H9 (cell line): Measurements from ENCODE around the gene ZNF556. TPM values are rescaled to one million over a fixed set of nuclear protein-coding genes. Genes with fewer than 3 reads are reported as not detected.

Experiments used
- DNase-seq: peaks from one replicate; pipeline ENCODE4 v3.0.0-alpha.2; 2017
- H2AFZ ChIP-seq: one replicate; pipeline ENCODE4 v1.6.1; 2013; ENCODE audit warnings: mild to moderate bottlenecking, low read length, control low read depth, moderate library complexity
- H2AK5ac ChIP-seq: 2 replicates; pipeline ENCODE4 v1.6.1; 2013; ENCODE audit warnings: low read length, control low read depth, mixed read lengths; ENCODE audit not compliant: insufficient read length
- H2BK120ac ChIP-seq: one replicate; pipeline ENCODE4 v1.6.1; 2013; ENCODE audit warnings: low read depth, mild to moderate bottlenecking, low read length, control low read depth, inconsistent platforms; ENCODE audit not compliant: poor library complexity, severe bottlenecking
- H2BK12ac ChIP-seq: 2 replicates; pipeline ENCODE4 v1.6.1; 2013; ENCODE audit warnings: low read length, control low read depth, mixed read lengths, low read depth; ENCODE audit not compliant: insufficient read length
- H2BK15ac ChIP-seq: 2 replicates; pipeline ENCODE4 v1.6.1; 2013; ENCODE audit warnings: low read depth, low read length, control low read depth
- H2BK20ac ChIP-seq: one replicate; pipeline ENCODE4 v1.6.1; 2013; ENCODE audit warnings: low read depth, mild to moderate bottlenecking, low read length, control low read depth, inconsistent platforms; ENCODE audit not compliant: poor library complexity, severe bottlenecking
- H2BK5ac ChIP-seq: 2 replicates; pipeline ENCODE4 v1.6.1; 2013; ENCODE audit warnings: low read length, control low read depth, mixed read lengths; ENCODE audit not compliant: insufficient read length
- H3K14ac ChIP-seq: 2 replicates; pipeline ENCODE4 v1.6.1; 2013; ENCODE audit warnings: low read length, control low read depth; ENCODE audit not compliant: insufficient read depth
- H3K18ac ChIP-seq: 2 replicates; pipeline ENCODE4 v1.6.1; 2013; ENCODE audit warnings: low read depth, mild to moderate bottlenecking, mixed read lengths, low read length, control low read depth; ENCODE audit not compliant: insufficient read length
- H3K23ac ChIP-seq: 2 replicates; pipeline ENCODE4 v1.6.1; 2013; ENCODE audit warnings: low read length, control low read depth, mixed read lengths, low read depth; ENCODE audit not compliant: insufficient read length
- H3K23me2 ChIP-seq: 2 replicates; pipeline ENCODE4 v1.6.1; 2013; ENCODE audit warnings: low read depth, mild to moderate bottlenecking, mixed read lengths, low read length, control low read depth; ENCODE audit not compliant: insufficient read length, poor library complexity, severe bottlenecking
- H3K27ac ChIP-seq: 2 replicates; pipeline ENCODE4 v1.5.1; 2013; ENCODE audit warnings: low read length, control low read depth, mixed read lengths, low read depth; ENCODE audit not compliant: insufficient read length
- H3K27me3 ChIP-seq: 2 replicates; pipeline ENCODE4 v1.6.1; 2013; ENCODE audit warnings: low read length, control low read depth, inconsistent platforms; ENCODE audit not compliant: insufficient read depth
- H3K4ac ChIP-seq: 2 replicates; pipeline ENCODE4 v1.6.1; 2013; ENCODE audit warnings: low read depth, mild to moderate bottlenecking, control low read depth, inconsistent platforms, low read length, moderate library complexity
- H3K4me1 ChIP-seq: 2 replicates; pipeline ENCODE4 v1.6.1; 2013; ENCODE audit warnings: low read length, control low read depth, inconsistent platforms; ENCODE audit not compliant: insufficient read depth
- H3K4me2 ChIP-seq: 2 replicates; pipeline ENCODE4 v1.6.1; 2013; ENCODE audit warnings: low read length, control low read depth, mixed read lengths; ENCODE audit not compliant: insufficient read length, insufficient read depth
- H3K56ac ChIP-seq: 2 replicates; pipeline ENCODE4 v1.6.1; 2013; ENCODE audit warnings: low read depth, mild to moderate bottlenecking, mixed read lengths, low read length, control low read depth; ENCODE audit not compliant: insufficient read length
- H3K79me1 ChIP-seq: 2 replicates; pipeline ENCODE4 v1.6.1; 2013; ENCODE audit warnings: low read depth, mild to moderate bottlenecking, moderate library complexity, low read length, control low read depth, inconsistent platforms; ENCODE audit not compliant: insufficient read depth, poor library complexity, severe bottlenecking
- H3K79me2 ChIP-seq: 2 replicates; pipeline ENCODE4 v1.6.1; 2013; ENCODE audit warnings: low read length, control low read depth, inconsistent platforms; ENCODE audit not compliant: insufficient read depth
- H3K9ac ChIP-seq: 2 replicates; pipeline ENCODE4 v1.6.1; 2013; ENCODE audit warnings: low read length, control low read depth, mixed read lengths; ENCODE audit not compliant: insufficient read length; ENCODE audit errors: extremely low read depth
- H3K9me3 ChIP-seq: one replicate; pipeline ENCODE4 v1.6.1; 2013; ENCODE audit warnings: low read depth, low read length, inconsistent platforms; ENCODE audit not compliant: control insufficient read depth
- H3T11ph ChIP-seq: one replicate; pipeline ENCODE4 v1.6.1; 2013; ENCODE audit warnings: mild to moderate bottlenecking, low read length, control low read depth, inconsistent platforms
- H4K20me1 ChIP-seq: one replicate; pipeline ENCODE4 v1.6.1; 2013; ENCODE audit not compliant: control insufficient read depth, insufficient read length, insufficient read depth
- H4K5ac ChIP-seq: 2 replicates; pipeline ENCODE4 v1.6.1; 2013; ENCODE audit warnings: low read depth, mild to moderate bottlenecking, mixed read lengths, low read length, control low read depth; ENCODE audit not compliant: insufficient read length
- H4K8ac ChIP-seq: replicated peaks from 2 replicates; pipeline ENCODE4 v1.6.1; 2013; ENCODE audit warnings: low read length, control low read depth, mixed read lengths, low read depth; ENCODE audit not compliant: insufficient read length
- H4K91ac ChIP-seq: 2 replicates; pipeline ENCODE4 v1.6.1; 2013; ENCODE audit warnings: low read depth, mild to moderate bottlenecking, moderate library complexity, mixed read lengths, low read length, control low read depth; ENCODE audit not compliant: insufficient read length
- H3K27ac Mint-ChIP-seq, 3 experiments: 2 replicates in 2 of 3; 3 replicates in 1 of 3; pipeline ENCODE4 v1.8.0; 2020 to 2021; ENCODE audit warnings: mixed read lengths in 3 of 3, mild to moderate bottlenecking in 1 of 3, moderate library complexity in 1 of 3
- H3K27me3 Mint-ChIP-seq: 2 replicates; pipeline ENCODE4 v1.8.0; 2021; ENCODE audit warnings: low read depth, mild to moderate bottlenecking, moderate library complexity, mixed read lengths
- H3K36me3 Mint-ChIP-seq, 3 experiments: 2 replicates in 2 of 3; 3 replicates in 1 of 3; pipeline ENCODE4 v1.8.0; 2020 to 2021; ENCODE audit warnings: low read depth in 3 of 3, mixed read lengths in 3 of 3; ENCODE audit not compliant: insufficient read depth in 1 of 3
- H3K4me1 Mint-ChIP-seq, 2 experiments: 2 replicates each; pipeline ENCODE4 v1.8.0; 2020; ENCODE audit warnings: mixed read lengths in 2 of 2
- H3K4me3 Mint-ChIP-seq, 2 experiments: 2 replicates in 1 of 2; 3 replicates in 1 of 2; pipeline ENCODE4 v1.8.0; 2020 to 2021; ENCODE audit warnings: mild to moderate bottlenecking in 2 of 2, mixed read lengths in 2 of 2, moderate library complexity in 1 of 2
- H3K9me3 Mint-ChIP-seq, 2 experiments: 2 replicates in 1 of 2; 3 replicates in 1 of 2; pipeline ENCODE4 v1.8.0; 2020; ENCODE audit warnings: mild to moderate bottlenecking in 2 of 2, mixed read lengths in 2 of 2, moderate library complexity in 1 of 2
- CTCF ChIP-seq: fragments of 200-600 bp; sonication (generic); conservative IDR thresholded peaks from 3 replicates; pipeline ENCODE4 v1.8.0; 2021; ENCODE audit warnings: antibody characterized with exemption, mild to moderate bottlenecking
- WGBS: extraction: QIAGEN DNeasy Blood & Tissue Kit; methylation state at CpG from one replicate; pipeline ENCODE4 v1.1.7; 2013; ENCODE audit warnings: missing lambda C conversion rate, low lambda C conversion rate, mixed read lengths; ENCODE audit not compliant: insufficient read length; ENCODE audit errors: extremely low coverage; 5-methylcytosine and 5-hydroxymethylcytosine counted together
- total RNA-seq: library from RNA; stranded (reverse); gene quantifications from 2 replicates; pipeline ENCODE4 v1.2.1, GENCODE V29; 2021

ZNF556 gene
- total RNA-seq, 1 experiment from 2014 or later, result not detected

- H2AK5ac ChIP-seq, result no peak overlapping the region
- no peak overlapping the region for H3K9ac ChIP-seq
- no peak overlapping the region for H3K27ac ChIP-seq
- H2BK20ac ChIP-seq, result no peak overlapping the region
- no peaks in the 10 kb centered on the region for H3K27me3 Mint-ChIP-seq
- H2BK5ac ChIP-seq, result no peak overlapping the region
- no peak overlapping the region for H4K8ac ChIP-seq
- H3K23ac ChIP-seq, result no peak overlapping the region
- no peak overlapping the region for H3K27ac Mint-ChIP-seq
- H3K4me1 Mint-ChIP-seq, result no peaks in the 10 kb centered on the region
- no peak overlapping the region for H3K4ac ChIP-seq
- H3K27me3 ChIP-seq, result no peaks in the 10 kb centered on the region
- no peak for TF ChIP-seq CTCF
- no peak overlapping the region for H3T11ph ChIP-seq
- H3K79me1 ChIP-seq, result no peaks in the 10 kb centered on the region
- no CpG with 5 or more reads among the region's 4 CpGs for WGBS
- H2BK12ac ChIP-seq, result no peak overlapping the region
- H2AFZ ChIP-seq, result no peak overlapping the region
- no peak overlapping the region for H3K4me2 ChIP-seq
- no peak overlapping the region for H3K4me3 Mint-ChIP-seq
- H3K79me2 ChIP-seq, result 0 out of 2 replicates have a peak, but pooled peaks cover 2% of the 10 kb centered on the region
- no peak overlapping the region for H3K18ac ChIP-seq
- no peaks in the 10 kb centered on the region for H3K4me1 ChIP-seq
- H3K36me3 Mint-ChIP-seq, result peaks cover 70 to 77% (median 70%) of the 10 kb centered on the region in 3 experiments
- no peak for DNase-seq
- H3K9me3 Mint-ChIP-seq, result peaks cover 61 to 74% of the 10 kb centered on the region in 2 experiments
- no peak overlapping the region for H2BK15ac ChIP-seq
- no peak overlapping the region for H3K56ac ChIP-seq
- no peak overlapping the region for H4K91ac ChIP-seq
- no peaks in the 10 kb centered on the region for H3K23me2 ChIP-seq
- H2BK120ac ChIP-seq, result no peak overlapping the region
- H3K9me3 ChIP-seq, result peaks cover 34% of the 10 kb centered on the region
- no peaks in the 10 kb centered on the region for H4K20me1 ChIP-seq
- H3K14ac ChIP-seq, result no peak overlapping the region
- no peak overlapping the region for H4K5ac ChIP-seq
These were observed 18.5 kb upstream of the ZNF556 start for GRCh38 chr19:2848616-2849015.
